GM12878 (cell line): ENCODE data around the gene PRKCG. TPM values are rescaled to one million over a fixed set of nuclear protein-coding genes. Genes with fewer than 3 reads are reported as not detected.

Experiments
- ATAC-seq: fragments of 200-7000 bp; cut with Tn5 transposase; 3 replicates; pipeline ENCODE4 v1.9.1; 2020; ENCODE audit warnings: mild to moderate bottlenecking, moderate library complexity
- BruUV-seq: library from RNA; stranded (reverse); fragments of 400-500 nt; replicated peaks from 2 replicates; lab custom pipeline; 2021; lab: Mats Ljungman, UMichigan
- CTCF ChIA-PET: fragments of 300-600 bp; sonication (Branson Sonifier 250); formaldehyde crosslinking; extraction: SDS; loops from one replicate; lab custom pipeline; 2021; ENCODE audit warnings: inconsistent platforms; lab: Yijun Ruan, JAX
- POLR2A ChIA-PET: fragments of 350-600 bp; formaldehyde crosslinking; extraction: SDS; loops from one replicate; lab custom pipeline; 2021; ENCODE audit warnings: inconsistent platforms; lab: Charles Lee
- RAD21 ChIA-PET: fragments of 300-600 bp; sonication (Branson Sonifier 250); formaldehyde crosslinking; loops from one replicate; lab custom pipeline; 2023; ENCODE audit warnings: antibody characterized with exemption; ENCODE audit not compliant: unreplicated experiment; lab: Charles Lee
- SMC1A ChIA-PET: fragments of 300-600 bp; sonication (Branson Sonifier 250); formaldehyde crosslinking; loops from one replicate; lab custom pipeline; 2023; ENCODE audit not compliant: unreplicated experiment, uncharacterized antibody; lab: Charles Lee
- DNase-seq: peaks from one replicate; pipeline ENCODE4 v3.0.0-alpha.2; 2011; ENCODE audit warnings: low read depth, low spot score
- FAIRE-seq: peaks from 3 replicates; lab custom pipeline; 2011; peaks lifted over from hg19 to GRCh38; lab: Jason Lieb, UNC
- H2AFZ ChIP-seq: 2 replicates; pipeline ENCODE4 v1.6.0; 2011; ENCODE audit warnings: low read depth, low read length, control low read depth; ENCODE audit not compliant: control insufficient read depth
- H3K27ac ChIP-seq: 2 replicates; pipeline ENCODE4 v1.5.1; 2011; ENCODE audit warnings: control low read depth; ENCODE audit not compliant: control insufficient read depth, insufficient read depth
- H3K27me3 ChIP-seq, 2 experiments: replicated peaks in 1 of 2; 2 replicates each; pipeline versions ENCODE4 v1.6.0 to v1.6.1; 2011; ENCODE audit warnings: low read length in 1 of 2; ENCODE audit not compliant: control insufficient read depth in 2 of 2, insufficient read depth in 2 of 2
- H3K36me3 ChIP-seq, 2 experiments: 2 replicates each; pipeline ENCODE4 v1.5.1; 2011; ENCODE audit warnings: low read length in 1 of 2; ENCODE audit not compliant: control insufficient read depth in 2 of 2, insufficient read depth in 2 of 2
- H3K4me1 ChIP-seq: 2 replicates; pipeline ENCODE4 v1.6.1; 2011; ENCODE audit warnings: mild to moderate bottlenecking, low read length, moderate library complexity, mixed read lengths; ENCODE audit not compliant: control insufficient read depth, insufficient read depth
- H3K4me2 ChIP-seq: 2 replicates; pipeline ENCODE4 v1.6.0; 2011; ENCODE audit warnings: control low read depth; ENCODE audit not compliant: control insufficient read depth, insufficient read depth
- H3K4me3 ChIP-seq: fragments of 200-600 bp; sonication (generic); 2 replicates; pipeline ENCODE4 v1.5.1; 2016
- H3K79me2 ChIP-seq: 2 replicates; pipeline ENCODE4 v1.6.0; 2011; ENCODE audit warnings: low read length; ENCODE audit not compliant: control insufficient read depth, insufficient read depth
- H3K9ac ChIP-seq: 2 replicates; pipeline ENCODE4 v1.8.0; 2011; ENCODE audit warnings: low read length, control low read depth, mixed read lengths; ENCODE audit not compliant: control insufficient read depth, insufficient read depth
- H3K9me3 ChIP-seq: replicated peaks from 3 replicates; pipeline ENCODE4 v1.5.1; 2011; ENCODE audit warnings: mild to moderate bottlenecking, low read length; ENCODE audit not compliant: control insufficient read depth, insufficient read depth
- H4K20me1 ChIP-seq: 2 replicates; pipeline ENCODE4 v1.6.0; 2011; ENCODE audit not compliant: control insufficient read depth, insufficient read depth
- CHD4 ChIP-seq: fragments of 200-600 bp; sonication (generic); IDR thresholded peaks from 2 replicates; pipeline ENCODE4 v1.6.1; 2016; ENCODE audit warnings: mild to moderate bottlenecking
- EGR1 ChIP-seq, 2 experiments: IDR thresholded peaks; 1 replicate in 1 of 2; 2 replicates in 1 of 2; pipeline ENCODE4 v1.6.1; 2011 to 2012; ENCODE audit warnings: low read depth in 2 of 2, low read length in 2 of 2, borderline replicate concordance in 1 of 2, mild to moderate bottlenecking in 1 of 2, moderate library complexity in 1 of 2
- JUND ChIP-seq: IDR thresholded peaks from 2 replicates; pipeline ENCODE4 v1.6.1; 2012; ENCODE audit warnings: low read depth, mild to moderate bottlenecking, low read length, improper control_type of control experiment, moderate library complexity
- LARP7 ChIP-seq: fragments of 450-650 bp; IDR thresholded peaks from 2 replicates; pipeline ENCODE4 v1.6.1; 2017; ENCODE audit warnings: mild to moderate bottlenecking
- MAX ChIP-seq: IDR thresholded peaks from 2 replicates; pipeline ENCODE4 v1.6.1; 2012; ENCODE audit warnings: low read depth, low read length, improper control_type of control experiment
- MEF2B ChIP-seq: fragments of 450-650 bp; IDR thresholded peaks from 2 replicates; pipeline ENCODE4 v1.6.1; 2018; ENCODE audit warnings: mild to moderate bottlenecking, moderate library complexity; ENCODE audit not compliant: partially characterized antibody, poor library complexity, severe bottlenecking
- NFXL1 ChIP-seq: fragments of 450-650 bp; IDR thresholded peaks from 2 replicates; pipeline ENCODE4 v1.6.1; 2017; ENCODE audit warnings: antibody characterized with exemption, mild to moderate bottlenecking, borderline replicate concordance
- PML ChIP-seq: IDR thresholded peaks from 2 replicates; pipeline ENCODE4 v1.6.1; 2012; ENCODE audit warnings: low read length, inconsistent platforms
- RAD21 ChIP-seq: IDR thresholded peaks from 2 replicates; pipeline ENCODE4 v1.6.1; 2011; ENCODE audit warnings: mild to moderate bottlenecking, low read depth, low read length, moderate library complexity; ENCODE audit not compliant: insufficient read depth
- RB1 ChIP-seq: fragments of 450-650 bp; formaldehyde crosslinking; IDR thresholded peaks from 2 replicates; pipeline ENCODE4 v1.6.1; 2017; ENCODE audit warnings: mild to moderate bottlenecking, borderline replicate concordance
- RFX5 ChIP-seq: IDR thresholded peaks from 2 replicates; pipeline ENCODE4 v1.6.1; 2011; ENCODE audit warnings: low read depth, low read length, improper control_type of control experiment
- SIX5 ChIP-seq: IDR thresholded peaks from 2 replicates; pipeline ENCODE4 v1.6.1; 2011; ENCODE audit warnings: mild to moderate bottlenecking, low read depth, low read length, moderate library complexity; ENCODE audit not compliant: severe bottlenecking
- SMARCA5 ChIP-seq: fragments of 450-650 bp; IDR thresholded peaks from 2 replicates; pipeline ENCODE4 v1.6.1; 2017; ENCODE audit warnings: mild to moderate bottlenecking
- SREBF1 ChIP-seq: IDR thresholded peaks from 2 replicates; pipeline ENCODE4 v1.6.1; 2012; ENCODE audit warnings: mild to moderate bottlenecking, low read length
- SUZ12 ChIP-seq: fragments of 200-600 bp; sonication (generic); IDR thresholded peaks from one replicate; pipeline ENCODE4 v1.6.1; 2018; ENCODE audit warnings: antibody characterized with exemption, mild to moderate bottlenecking; ENCODE audit not compliant: unreplicated experiment
- WRNIP1 ChIP-seq: IDR thresholded peaks from 2 replicates; pipeline ENCODE4 v1.6.1; 2011; ENCODE audit warnings: low read depth, low read length, improper control_type of control experiment, borderline replicate concordance
- YY1 ChIP-seq: IDR thresholded peaks from 2 replicates; pipeline ENCODE4 v1.6.1; 2011; ENCODE audit warnings: low read depth, mild to moderate bottlenecking, low read length
- WGBS: methylation state at CpG from one replicate; pipeline ENCODE4 v1.1.6; 2016; ENCODE audit warnings: low lambda C conversion rate; ENCODE audit not compliant: insufficient replicate concordance, insufficient coverage; ENCODE audit errors: missing lambda C conversion rate; 5-methylcytosine and 5-hydroxymethylcytosine counted together
- in situ Hi-C: fragments of 300-500 bp; cut with MboI; formaldehyde crosslinking; loops from 9 replicates; pipeline ENCODE4 v1.14.3; 2018; ENCODE audit warnings: mixed read lengths
- intact Hi-C: fragments of 100-400 bp; cut with micrococcal nuclease; formaldehyde crosslinking; loops from one replicate; pipeline ENCODE4 v1.14.2; 2022; ENCODE audit not compliant: unreplicated experiment
- polyA plus RNA-seq, 11 experiments: library from polyadenylated mRNA; depleted of rRNA in 4 of 11; unstranded in 6 of 11; stranded (reverse) in 5 of 11; fragments of >200 nt; fragmentation: Nextera tagmentation in 4 of 11; fragmentation: Illumina TruSeq in 1 of 11; extraction: Ambion mirVana in 4 of 11; extraction: Trizol in 1 of 11; gene quantifications; 1 replicate in 1 of 11; 2 replicates in 10 of 11; pipeline versions ENCODE4 v1.2.1 to v1.2.3, GENCODE V29; 2011 to 2016; ENCODE audit warnings: inconsistent platforms in 2 of 11, missing spikeins in 2 of 11, low read depth in 1 of 11
- total RNA-seq, 4 experiments: library from RNA; depleted of rRNA in 3 of 4; stranded (reverse); fragments of >200 nt in 3 of 4; fragmentation: Illumina TruSeq in 1 of 4; extraction: Trizol in 1 of 4; gene quantifications; 2 replicates each; pipeline versions ENCODE4 v1.2.1 to v1.2.3, GENCODE V29; 2013 to 2021

Gene PRKCG
- total and polyA plus RNA-seq, 10 of the 15 experiments (the other 5 are each of a cell fraction or from before 2014, with no cell fraction given): not detected

- no peak for TF ChIP-seq MAX
- TF ChIP-seq, all 136 proteins: peak for 0
Measured at GRCh38 chr19:53883231-53883661, 1.2 kb downstream of the PRKCG start (continued).

GRCh38 chr19:53883741-53884140, 1.7 kb downstream of the PRKCG start:
- RAD21 ChIA-PET: no interaction called here
- Histone ChIP-seq H3K9me3 (no peaks in the 10 kb centered on the region; the same call in 2 of the 3 replicates), H3K27me3 (no peaks in the 10 kb centered on the region), H3K4me3 (no peak overlapping the region), H3K79me2 (no peaks in the 10 kb centered on the region), H2AFZ (no peak overlapping the region), H3K4me1 (no peaks in the 10 kb centered on the region), H3K36me3 (no peaks in the 10 kb centered on the region), H3K27ac (no peak overlapping the region), H3K9ac (no peak overlapping the region), H4K20me1 (no peaks in the 10 kb centered on the region), H3K4me2 (no peak overlapping the region)
- POLR2A ChIA-PET: no interaction called here
- DNase-seq (no peak), ATAC-seq (no peak), FAIRE-seq (no peak)
- intact Hi-C loops (no loop called here), in situ Hi-C loops (no loop called here)
- no peak for TF ChIP-seq MEF2B
- TF ChIP-seq YY1: no peak
- TF ChIP-seq NFXL1: no peak
- no peak for TF ChIP-seq EGR1 (IDR thresholded peaks at IDR 0.05; ENCODE audit: borderline replicate concordance in 1 of 2, low read depth in 2 of 2, low read length in 2 of 2)
- TF ChIP-seq RAD21: no peak
- no peak for TF ChIP-seq LARP7
- no peak for TF ChIP-seq RB1
- TF ChIP-seq RFX5: no peak
- no peak for TF ChIP-seq SMARCA5
- TF ChIP-seq CHD4: no peak
- no peak for TF ChIP-seq WRNIP1
- no peak for TF ChIP-seq SREBF1
- TF ChIP-seq JUND: no peak
- TF ChIP-seq SIX5: no peak
- TF ChIP-seq SUZ12: no peak
- TF ChIP-seq PML: no peak
- 17% methylated on average over 11 of the region's 11 CpGs for WGBS
- BruUV-seq: no TSS peak
- CTCF ChIA-PET: no interaction called here
- SMC1A ChIA-PET: no interaction called here
